Body of pancreas (tissue), 4 donors: Measurements from ENCODE around the gene HTR3E. TPM values are rescaled to one million over a fixed set of nuclear protein-coding genes. Genes with fewer than 3 reads are reported as not detected.

Experiments used
- ATAC-seq: fragments of 150-250 bp; one replicate; pipeline ENCODE4 v1.9.1; 2016
- DNase-seq, 4 donors: peaks; one replicate each; pipeline ENCODE4 v3.0.0-alpha.2; 2019
- H3K27ac ChIP-seq, 4 donors: fragments of 200-600 bp; sonication (generic); 1 replicate in 3 of 4; 2 replicates in 1 of 4; pipeline versions ENCODE4 v1.5.1 to v1.6.1; 2016 to 2019; ENCODE audit warnings: mild to moderate bottlenecking in 1 of 4, mixed read lengths in 1 of 4, moderate library complexity in 1 of 4
- H3K27me3 ChIP-seq, 2 donors: fragments of 200-600 bp; sonication (generic); one replicate each; pipeline ENCODE4 v1.6.0; 2016; ENCODE audit warnings: mild to moderate bottlenecking in 1 of 2
- H3K36me3 ChIP-seq, 2 donors: fragments of 200-600 bp; sonication (generic); replicated peaks in 1 of 2; 2 replicates each; pipeline ENCODE4 v1.5.1; 2016; ENCODE audit warnings: low read depth in 2 of 2; ENCODE audit not compliant: insufficient read depth in 1 of 2
- H3K4me1 ChIP-seq: fragments of 200-600 bp; sonication (generic); one replicate; pipeline ENCODE4 v1.6.0; 2016
- H3K4me3 ChIP-seq, 2 donors: fragments of 200-600 bp; sonication (generic); 1 replicate in 1 of 2; 2 replicates in 1 of 2; pipeline ENCODE4 v1.5.1; 2016 to 2019
- H3K9me3 ChIP-seq, 3 donors: fragments of 200-600 bp; sonication (generic); 1 replicate in 2 of 3; 2 replicates in 1 of 3; pipeline ENCODE4 v1.5.1; 2016
- POLR2A ChIP-seq, 3 donors: fragments of 450-650 bp; IDR thresholded peaks; one replicate each; pipeline ENCODE4 v1.6.1; 2016; ENCODE audit warnings: antibody characterized with exemption in 3 of 3, mild to moderate bottlenecking in 2 of 3
- WGBS, 2 donors: methylation state at CpG; one replicate each; pipeline ENCODE4 v1.1.5; 2017; 5-methylcytosine and 5-hydroxymethylcytosine counted together
- intact Hi-C: fragments of 100-400 bp; cut with DNase I; formaldehyde crosslinking; loops from one replicate; pipeline ENCODE4 v1.15.1; 2023
- small RNA-seq: library from RNA; depleted of rRNA; stranded (forward); fragments of <200 nt; gene quantifications from one replicate; pipeline ENCODE3, GENCODE V24; 2016
- total RNA-seq, 2 donors: library from RNA; depleted of rRNA; stranded (reverse); fragments of >200 nt; gene quantifications; one replicate each; pipeline ENCODE4 v1.1.0, GENCODE V29; 2016
- TF ChIP-seq, protein P1 (sequence below), 7 experiments: fragments of 450-650 bp in 4 of 7; fragments of 200-600 bp in 3 of 7; sonication (generic) in 3 of 7; IDR thresholded peaks; one replicate each; pipeline ENCODE4 v1.5.1; 2016 to 2019; ENCODE audit warnings: antibody characterized with exemption in 7 of 7

Gene HTR3E
- total RNA-seq, 2 donors from 2014 or later = not detected

DNA sequence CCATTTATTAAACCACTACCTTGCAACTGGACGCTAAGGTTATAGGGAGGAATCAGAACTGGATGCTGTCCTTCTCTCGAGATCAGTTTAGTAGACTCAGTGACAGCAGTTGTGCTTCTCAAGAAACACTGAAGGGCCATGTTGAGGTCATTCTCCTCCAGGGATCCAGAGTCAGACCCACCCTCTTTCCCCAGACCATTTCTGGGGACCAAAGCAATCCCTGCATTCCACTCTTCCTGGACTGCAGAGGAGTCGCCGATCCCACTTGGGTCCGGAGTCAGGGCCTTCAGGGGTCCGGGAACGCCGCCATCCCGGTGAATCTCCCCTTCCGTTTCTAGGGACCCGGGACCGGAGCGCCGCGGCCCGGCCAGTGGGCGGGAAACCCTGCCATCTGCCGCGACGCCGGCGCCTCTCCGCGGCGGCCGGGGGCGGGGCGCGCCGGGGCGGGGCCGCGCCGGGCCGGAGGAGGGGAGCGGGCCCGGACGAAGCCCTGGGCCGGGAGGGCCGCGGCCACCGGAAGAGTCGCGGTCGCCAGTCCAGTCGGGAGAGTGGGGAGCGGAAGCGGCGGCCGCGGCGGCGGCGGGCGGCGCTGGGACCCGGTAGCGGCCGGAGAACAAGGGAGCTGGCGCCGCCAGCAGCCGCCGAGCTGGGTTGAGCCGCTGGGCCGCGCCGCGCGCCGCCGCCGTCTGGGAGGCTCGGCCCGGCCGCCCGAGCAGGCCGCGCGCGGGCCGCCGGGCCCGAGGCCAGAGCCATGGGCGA is 58.2 kb downstream of the HTR3E start, which contains the start of gene DVL3:
Gene DVL3, plus strand, starts transcription at position 493 of the 759 bp plus-strand sequence. Its CDS starts 259 bp downstream, at position 752.
- 1 to 20% methylated on average over 2 to 71 of the region's 84 CpGs for WGBS, 2 donors
- Histone ChIP-seq H3K27ac (peak within 1 kb of the TSS; percentile 76 to 91 (median 80)), H3K4me3 (peak within 1 kb of the TSS; percentile 85 to 88), H3K27me3 (no peaks in the 10 kb centered on the region), H3K36me3 (no peaks in the 10 kb centered on the region), H3K4me1 (peaks cover 38% of the 10 kb centered on the region), H3K9me3 (no peaks in the 10 kb centered on the region)
- ATAC-seq = peak; percentile 94
- TF ChIP-seq, protein P1, sequence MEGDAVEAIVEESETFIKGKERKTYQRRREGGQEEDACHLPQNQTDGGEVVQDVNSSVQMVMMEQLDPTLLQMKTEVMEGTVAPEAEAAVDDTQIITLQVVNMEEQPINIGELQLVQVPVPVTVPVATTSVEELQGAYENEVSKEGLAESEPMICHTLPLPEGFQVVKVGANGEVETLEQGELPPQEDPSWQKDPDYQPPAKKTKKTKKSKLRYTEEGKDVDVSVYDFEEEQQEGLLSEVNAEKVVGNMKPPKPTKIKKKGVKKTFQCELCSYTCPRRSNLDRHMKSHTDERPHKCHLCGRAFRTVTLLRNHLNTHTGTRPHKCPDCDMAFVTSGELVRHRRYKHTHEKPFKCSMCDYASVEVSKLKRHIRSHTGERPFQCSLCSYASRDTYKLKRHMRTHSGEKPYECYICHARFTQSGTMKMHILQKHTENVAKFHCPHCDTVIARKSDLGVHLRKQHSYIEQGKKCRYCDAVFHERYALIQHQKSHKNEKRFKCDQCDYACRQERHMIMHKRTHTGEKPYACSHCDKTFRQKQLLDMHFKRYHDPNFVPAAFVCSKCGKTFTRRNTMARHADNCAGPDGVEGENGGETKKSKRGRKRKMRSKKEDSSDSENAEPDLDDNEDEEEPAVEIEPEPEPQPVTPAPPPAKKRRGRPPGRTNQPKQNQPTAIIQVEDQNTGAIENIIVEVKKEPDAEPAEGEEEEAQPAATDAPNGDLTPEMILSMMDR (IDR thresholded peaks at IDR 0.05) = no peak
- peak in 2 of 3 donors; percentile 28 to 33 for TF ChIP-seq POLR2A (IDR thresholded peaks at IDR 0.05)
- DNase-seq = peak; percentile 73 to 81 (median 75)
- intact Hi-C loops = no loop called here

DNA sequence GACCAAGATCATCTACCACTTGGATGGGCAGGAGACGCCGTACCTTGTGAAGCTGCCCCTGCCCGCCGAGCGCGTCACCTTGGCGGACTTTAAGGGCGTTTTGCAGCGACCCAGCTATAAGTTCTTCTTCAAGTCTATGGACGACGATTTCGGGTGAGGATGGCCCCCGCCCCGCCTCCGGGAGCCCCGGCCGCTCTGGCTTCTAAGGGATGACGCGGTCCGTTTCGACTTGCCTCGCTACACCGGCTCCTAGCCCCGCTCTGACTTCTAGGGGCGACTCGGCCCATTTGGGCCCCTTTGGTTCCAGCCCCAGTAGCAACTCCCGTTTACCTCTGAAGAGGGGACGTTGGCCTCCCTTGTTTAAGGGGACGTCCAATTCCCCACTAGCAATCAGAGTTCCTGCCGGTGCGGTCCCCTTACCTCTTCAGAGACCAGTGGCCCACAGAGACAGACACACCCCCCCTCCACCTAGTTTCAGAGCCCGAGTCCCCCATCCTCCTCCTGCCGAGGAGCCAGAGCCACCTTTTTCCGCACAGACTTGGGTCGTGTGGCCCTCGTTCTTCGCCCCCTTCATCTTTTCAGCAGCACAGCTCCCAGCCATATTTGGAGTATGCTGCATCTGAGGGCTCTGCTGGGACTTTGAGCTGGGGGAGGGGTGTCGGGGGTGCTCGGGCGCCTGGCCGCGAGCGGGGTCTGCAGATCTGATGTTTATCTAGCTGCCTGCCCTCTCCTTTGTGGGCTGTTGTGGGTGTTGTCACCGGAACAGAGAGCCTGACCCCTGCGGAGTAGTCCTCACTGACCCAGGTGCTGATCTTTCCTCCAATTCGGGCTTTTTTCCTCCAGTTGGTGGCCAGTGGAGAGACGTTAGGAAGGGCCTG is 59.0 kb downstream of the HTR3E start:
- peaks cover 46% of the 10 kb centered on the region for H3K4me1 ChIP-seq
- WGBS, 2 donors = 0% methylated on average over 10 to 47 of the region's 47 CpGs

DNA sequence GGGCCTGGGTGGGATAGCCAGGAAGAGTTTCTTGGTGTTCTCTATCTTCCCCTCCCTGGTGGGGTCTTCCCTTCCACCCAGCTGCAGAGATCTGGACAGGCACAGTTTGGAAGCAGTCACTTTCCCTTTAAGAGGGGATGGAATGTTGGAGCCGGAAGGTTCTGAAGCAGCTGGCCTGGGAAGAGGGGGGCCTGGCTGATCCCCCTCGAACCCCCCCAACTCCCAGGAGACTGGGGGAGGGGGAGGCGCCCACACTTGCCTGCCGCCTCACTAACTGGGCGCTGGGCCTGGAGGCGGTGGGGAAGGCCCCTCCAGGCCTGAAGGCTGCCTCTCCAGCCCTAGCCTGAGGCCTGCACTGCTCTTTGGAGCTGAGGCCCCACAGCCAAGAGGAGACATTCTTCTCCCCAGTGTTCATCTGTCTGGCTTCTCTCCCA is 59.7 kb downstream of the HTR3E start:
- DNase-seq (peak; percentile 38 to 54 (median 48)), ATAC-seq (peak; percentile 33)
- Histone ChIP-seq H3K36me3 (no peaks in the 10 kb centered on the region), H3K4me1 (peaks cover 48% of the 10 kb centered on the region), H3K9me3 (no peaks in the 10 kb centered on the region), H3K27ac (peak overlapping the region; percentile 40 to 91 (median 76)), H3K4me3 (peak overlapping the region; percentile 85 to 88), H3K27me3 (no peaks in the 10 kb centered on the region)
- WGBS, 2 donors = 0 to 4% methylated on average over 5 to 6 of the region's 6 CpGs
- intact Hi-C loops = no loop called here
- TF ChIP-seq POLR2A (IDR thresholded peaks at IDR 0.05) = no peak
- TF ChIP-seq, protein P1 (IDR thresholded peaks at IDR 0.05) = no peak

More for the DNA sequence above, 59.0 kb downstream of the HTR3E start:
- DNase-seq = peak in 3 of 4 donors; percentile 35 to 43 (median 36)
- intact Hi-C loops = no loop called here
- H3K9me3 ChIP-seq = no peaks in the 10 kb centered on the region
- peak overlapping the region; percentile 76 to 91 (median 80) for H3K27ac ChIP-seq
- ATAC-seq = peak; percentile 27
- no peaks in the 10 kb centered on the region for H3K27me3 ChIP-seq
- TF ChIP-seq POLR2A (IDR thresholded peaks at IDR 0.05) = no peak
- H3K36me3 ChIP-seq = no peaks in the 10 kb centered on the region
- peak overlapping the region; percentile 85 to 88 for H3K4me3 ChIP-seq

Small RNA genes within 50 kb of the gene (small RNA-seq; reads per million reads assigned to genes)
- gene RF00019 = not detected

Other genes with a start within 250 kb of the HTR3E start
- gene PARL, start 212.2 kb upstream of the HTR3E start, total RNA-seq = 10 to 100 TPM; 25.4 to 34.6 TPM
- gene ABCC5, start 79.2 kb upstream of the HTR3E start, total RNA-seq = 10 to 100 TPM; 17.1 to 20.1 TPM
- gene HTR3D, start 65.3 kb upstream of the HTR3E start, total RNA-seq = not detected
- gene HTR3C, start 44.0 kb upstream of the HTR3E start, total RNA-seq = not detected
- 10 to 100 TPM in 1 of 2 donors, 1 to 10 TPM in 1; 9.9 to 21.8 TPM for gene EIF2B5, start 38.3 kb downstream of the HTR3E start, total RNA-seq
- 10 to 100 TPM; 40.0 to 53.4 TPM for gene DVL3, start 58.3 kb downstream of the HTR3E start, total RNA-seq
- 10 to 100 TPM; 53.4 to 70.9 TPM for gene AP2M1, start 77.8 kb downstream of the HTR3E start, total RNA-seq
- 10 to 100 TPM; 41.8 to 46.1 TPM for gene ABCF3, start 89.1 kb downstream of the HTR3E start, total RNA-seq
- 10 to 100 TPM in 1 of 2 donors, 1 to 10 TPM in 1; 6.0 to 15.8 TPM for gene VWA5B2, start 132.5 kb downstream of the HTR3E start, total RNA-seq
- 10 to 100 TPM; 32.4 to 67.6 TPM for gene ALG3, start 151.9 kb downstream of the HTR3E start, total RNA-seq
- gene EEF1AKMT4, start 152.6 kb downstream of the HTR3E start, total RNA-seq = 1 to 10 TPM; 3.0 to 3.4 TPM
- 1 to 10 TPM; 1.6 to 1.8 TPM for gene CAMK2N2, start 164.5 kb downstream of the HTR3E start, total RNA-seq
- gene ECE2, start 179.0 kb downstream of the HTR3E start, total RNA-seq = 10 to 100 TPM; 11.7 to 18.8 TPM
- gene PSMD2, start 202.2 kb downstream of the HTR3E start, total RNA-seq = 10 to 100 TPM; 75.0 to 83.7 TPM
- gene EIF4G1, start 217.5 kb downstream of the HTR3E start, total RNA-seq = 100 to 1,000 TPM; 146 to 213 TPM
- gene FAM131A, start 240.5 kb downstream of the HTR3E start, total RNA-seq = 10 to 100 TPM; 11.5 to 13.5 TPM